Measurements from ENCODE around the gene DGAT2.

- TF ChIP-seq, protein P1, sequence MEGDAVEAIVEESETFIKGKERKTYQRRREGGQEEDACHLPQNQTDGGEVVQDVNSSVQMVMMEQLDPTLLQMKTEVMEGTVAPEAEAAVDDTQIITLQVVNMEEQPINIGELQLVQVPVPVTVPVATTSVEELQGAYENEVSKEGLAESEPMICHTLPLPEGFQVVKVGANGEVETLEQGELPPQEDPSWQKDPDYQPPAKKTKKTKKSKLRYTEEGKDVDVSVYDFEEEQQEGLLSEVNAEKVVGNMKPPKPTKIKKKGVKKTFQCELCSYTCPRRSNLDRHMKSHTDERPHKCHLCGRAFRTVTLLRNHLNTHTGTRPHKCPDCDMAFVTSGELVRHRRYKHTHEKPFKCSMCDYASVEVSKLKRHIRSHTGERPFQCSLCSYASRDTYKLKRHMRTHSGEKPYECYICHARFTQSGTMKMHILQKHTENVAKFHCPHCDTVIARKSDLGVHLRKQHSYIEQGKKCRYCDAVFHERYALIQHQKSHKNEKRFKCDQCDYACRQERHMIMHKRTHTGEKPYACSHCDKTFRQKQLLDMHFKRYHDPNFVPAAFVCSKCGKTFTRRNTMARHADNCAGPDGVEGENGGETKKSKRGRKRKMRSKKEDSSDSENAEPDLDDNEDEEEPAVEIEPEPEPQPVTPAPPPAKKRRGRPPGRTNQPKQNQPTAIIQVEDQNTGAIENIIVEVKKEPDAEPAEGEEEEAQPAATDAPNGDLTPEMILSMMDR (IDR thresholded peaks at IDR 0.05): no peak
- no peak for TF ChIP-seq ZFX (IDR thresholded peaks at IDR 0.05; ENCODE audit: borderline replicate concordance)
Observed at GRCh38 chr11:75839851-75840250, 71.3 kb downstream of the DGAT2 start.
